Lung (tissue), 12 donors: ENCODE data around the gene SH3TC1. TPM values are rescaled to one million over a fixed set of nuclear protein-coding genes. Genes with fewer than 3 reads are reported as not detected.
A peak's percentile ranks its signal among the peaks of the same experiment; 100 is the strongest.

Experiments
- ATAC-seq: fragments of 200-7000 bp; cut with Tn5 transposase; one replicate; pipeline ENCODE4 v1.9.1; 2020; ENCODE audit warnings: moderate number of reproducible peaks; ENCODE audit not compliant: insufficient read depth, low FRiP score
- DNase-seq, 3 donors: peaks; one replicate each; pipeline ENCODE4 v3.0.0-alpha.2; 2013 to 2017
- H3K27ac ChIP-seq, 2 donors: one replicate each; pipeline ENCODE4 v1.5.1; 2013; ENCODE audit warnings: mild to moderate bottlenecking in 2 of 2, moderate library complexity in 2 of 2, control low read depth in 1 of 2, inconsistent platforms in 1 of 2, low read depth in 1 of 2, low read length in 1 of 2
- H3K27me3 ChIP-seq, 3 donors: one replicate each; pipeline ENCODE4 v1.5.1; 2013; ENCODE audit warnings: low read length in 2 of 3; ENCODE audit not compliant: control insufficient read depth in 3 of 3, insufficient read depth in 3 of 3
- H3K36me3 ChIP-seq, 4 donors: one replicate each; pipeline ENCODE4 v1.5.1; 2013; ENCODE audit warnings: low read length in 4 of 4, mild to moderate bottlenecking in 1 of 4, moderate library complexity in 1 of 4; ENCODE audit not compliant: control insufficient read depth in 4 of 4, insufficient read depth in 4 of 4
- H3K4me1 ChIP-seq, 5 donors: one replicate each; pipeline ENCODE4 v1.5.1; 2013; ENCODE audit warnings: low read length in 5 of 5, mild to moderate bottlenecking in 2 of 5, moderate library complexity in 1 of 5; ENCODE audit not compliant: control insufficient read depth in 5 of 5, insufficient read depth in 5 of 5
- H3K4me3 ChIP-seq: one replicate; pipeline ENCODE4 v1.5.1; 2013; ENCODE audit warnings: mild to moderate bottlenecking, control low read depth, moderate library complexity
- H3K9ac ChIP-seq, 2 donors: one replicate each; pipeline ENCODE4 v1.5.1; 2013; ENCODE audit warnings: low read length in 2 of 2, control low read depth in 1 of 2; ENCODE audit not compliant: insufficient read depth in 1 of 2
- H3K9me3 ChIP-seq, 4 donors: one replicate each; pipeline ENCODE4 v1.5.1; 2013; ENCODE audit warnings: low read length in 3 of 4, mild to moderate bottlenecking in 1 of 4, moderate library complexity in 1 of 4; ENCODE audit not compliant: control insufficient read depth in 4 of 4, insufficient read depth in 3 of 4
- CTCF ChIP-seq: IDR thresholded peaks from 2 replicates; pipeline ENCODE4 v1.5.1; 2012; ENCODE audit warnings: mild to moderate bottlenecking; ENCODE audit errors: control extremely low read depth, extremely low read depth
- WGBS, 2 donors: extraction: QIAGEN DNeasy Blood & Tissue Kit; methylation state at CpG; one replicate each; pipeline ENCODE4 v1.1.7; 2013; 5-methylcytosine and 5-hydroxymethylcytosine counted together
- polyA plus RNA-seq, 2 donors: library from polyadenylated mRNA; stranded (reverse); fragments of 200-250 nt; gene quantifications; one replicate each; pipeline ENCODE4 v1.2.1, GENCODE V29; 2013
- total RNA-seq, 2 donors: library from RNA; depleted of rRNA in 1 of 2; stranded (reverse); fragments of >200 nt in 1 of 2; gene quantifications; one replicate each; pipeline ENCODE4 v1.2.1, GENCODE V29; 2014 to 2021
- donor health status: control.
- donor health status: control.
- donor health status: Bipolar disorder and iron deficiency.
- donor health status: healthy.
- donor health status: DM: yes; HTN: yes; CAD: no.

Gene SH3TC1
- total and polyA plus RNA-seq, 4 donors: 21.4 to 67.3 (median 38.1) TPM

DNA sequence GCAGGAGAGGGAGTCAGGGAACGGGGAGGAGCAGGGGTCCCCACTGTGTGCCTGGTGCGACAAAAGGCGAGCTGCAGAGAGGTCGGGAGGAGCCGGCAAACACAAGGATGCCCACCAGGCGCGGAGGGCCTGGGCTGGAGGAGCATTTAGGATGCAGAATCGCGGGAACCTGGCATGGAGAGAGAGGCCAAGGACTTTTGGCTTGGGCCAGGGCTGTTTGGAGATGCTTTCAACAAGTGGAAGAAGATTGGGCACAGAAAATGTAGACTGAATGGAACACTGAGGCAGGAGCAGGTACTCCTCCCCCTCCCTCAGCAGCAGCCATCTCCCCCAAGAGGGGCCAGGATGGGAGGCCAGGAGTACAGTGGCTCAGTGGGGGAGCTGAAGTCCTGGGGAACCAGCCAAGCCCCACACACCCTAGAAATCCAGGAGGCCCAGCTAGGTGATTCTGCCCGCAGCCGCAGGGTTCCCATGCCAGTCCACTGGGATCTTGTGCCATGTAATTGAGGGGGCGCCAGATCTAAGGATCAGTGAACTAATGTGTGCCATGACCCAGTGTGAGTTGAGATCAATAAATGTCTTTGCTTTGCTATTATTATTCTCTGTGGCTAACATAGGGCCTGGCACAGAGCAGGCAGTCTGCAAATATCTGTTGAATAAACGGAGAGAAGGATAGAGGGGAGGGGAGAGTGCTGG lies 39.4 kb upstream of the SH3TC1 start:
- Histone ChIP-seq H3K27me3 (peaks cover 0 to 19% (median 10%) of the 10 kb centered on the region in 3 donors), H3K4me1 (peaks cover 0 to 19% (median 0%) of the 10 kb centered on the region in 5 donors), H3K36me3 (no peaks in the 10 kb centered on the region), H3K9me3 (no peaks in the 10 kb centered on the region), H3K27ac (no peak overlapping the region), H3K9ac (no peak overlapping the region), H3K4me3 (peak overlapping the region; percentile 70)
- TF ChIP-seq CTCF: no peak
- DNase-seq: peak in 1 of 3 donors; percentile 25
- no peak for ATAC-seq
- WGBS, 2 donors: 30 to 37% methylated on average over 13 of the region's 13 CpGs

DNA sequence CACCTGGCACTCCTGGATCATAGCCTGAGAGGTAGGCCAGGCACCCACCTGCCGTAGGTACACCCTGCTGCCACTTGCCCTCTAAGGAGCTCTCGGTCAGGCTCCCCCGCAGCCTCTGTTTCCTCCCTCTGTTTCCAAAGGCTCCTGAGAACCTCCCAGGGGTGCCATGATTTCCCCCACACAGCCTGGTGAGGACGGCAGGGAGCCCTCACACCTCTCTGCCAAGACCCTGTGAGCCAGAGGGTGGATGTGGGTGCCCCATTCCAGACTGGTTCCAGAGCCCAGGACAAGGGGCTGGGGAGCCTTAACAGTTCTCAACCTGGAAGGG lies 38.9 kb upstream of the SH3TC1 start:
- DNase-seq: no peak
- peaks cover 0 to 19% (median 10%) of the 10 kb centered on the region in 3 donors for H3K27me3 ChIP-seq
- no peak overlapping the region for H3K9ac ChIP-seq
- ATAC-seq: no peak
- H3K4me3 ChIP-seq: no peak overlapping the region
- H3K4me1 ChIP-seq: peaks cover 0 to 19% (median 0%) of the 10 kb centered on the region in 5 donors
- TF ChIP-seq CTCF: no peak
- no peaks in the 10 kb centered on the region for H3K9me3 ChIP-seq
- no peak overlapping the region for H3K27ac ChIP-seq
- no peaks in the 10 kb centered on the region for H3K36me3 ChIP-seq
- WGBS, 2 donors: 90 to 100% methylated on average over 4 of the region's 4 CpGs

DNA sequence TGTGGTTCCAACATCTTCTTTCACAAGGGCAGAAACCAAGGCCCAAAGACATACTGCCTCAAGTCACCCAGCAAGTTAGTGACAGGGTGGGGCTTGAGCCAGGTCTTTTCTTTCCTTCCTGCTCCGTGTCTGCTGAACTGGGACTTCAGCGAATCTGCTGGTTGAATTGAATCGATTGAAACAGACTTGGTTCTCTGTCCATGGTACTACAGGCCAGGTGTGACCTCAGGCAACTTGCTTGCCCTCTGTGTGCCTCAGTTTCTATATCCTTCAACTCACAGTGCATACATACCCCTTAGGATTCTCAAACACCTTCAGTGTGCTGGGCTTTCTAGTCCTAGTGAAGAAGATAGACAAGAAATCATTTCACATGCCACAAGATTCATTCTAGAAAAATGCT lies 38.5 kb upstream of the SH3TC1 start:
- no peak for TF ChIP-seq CTCF
- no peak overlapping the region for H3K27ac ChIP-seq
- 70 to 74% methylated on average over 2 to 3 of the region's 3 CpGs for WGBS, 2 donors
- ATAC-seq (no peak), DNase-seq (no peak)
- no peaks in the 10 kb centered on the region for H3K36me3 ChIP-seq
- H3K4me3 ChIP-seq: no peak overlapping the region
- H3K9ac ChIP-seq: no peak overlapping the region
- peaks cover 0 to 19% (median 0%) of the 10 kb centered on the region in 5 donors for H3K4me1 ChIP-seq
- H3K9me3 ChIP-seq: no peaks in the 10 kb centered on the region
- peaks cover 0 to 19% (median 10%) of the 10 kb centered on the region in 3 donors for H3K27me3 ChIP-seq

DNA sequence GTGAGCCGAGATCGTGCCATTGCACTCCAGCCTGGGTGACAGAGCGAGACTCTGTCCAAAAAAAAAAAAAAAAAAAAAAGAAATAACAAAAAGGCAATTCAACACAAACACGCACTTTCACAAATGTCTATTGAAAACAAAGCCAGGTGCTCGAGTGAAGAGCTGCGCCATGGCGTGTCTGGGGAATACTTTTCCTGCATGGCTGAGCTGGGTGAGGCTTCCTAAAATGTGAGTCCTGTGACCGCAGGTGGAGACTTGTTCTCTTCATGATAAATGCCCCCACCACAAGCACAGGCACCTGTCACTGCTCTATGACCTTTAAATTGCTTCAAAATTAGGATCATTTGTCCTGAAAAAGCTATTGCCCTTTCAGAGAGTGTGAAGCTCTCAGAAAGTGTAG lies 36.5 kb upstream of the SH3TC1 start:
- Histone ChIP-seq H3K4me3 (no peak overlapping the region), H3K36me3 (no peaks in the 10 kb centered on the region), H3K9ac (no peak overlapping the region), H3K27me3 (peaks cover 0 to 7% (median 3%) of the 10 kb centered on the region in 3 donors), H3K27ac (no peak overlapping the region), H3K9me3 (no peaks in the 10 kb centered on the region), H3K4me1 (peaks cover 0 to 17% (median 0%) of the 10 kb centered on the region in 5 donors)
- ATAC-seq (no peak), DNase-seq (no peak)
- 83 to 88% methylated on average over 7 to 8 of the region's 8 CpGs for WGBS, 2 donors
- TF ChIP-seq CTCF: no peak
